DMS 273 (cell line): Measurements from ENCODE around the gene TCF12.
A peak's percentile ranks its signal among the peaks of the same experiment; 100 is the strongest.
"Not testable (repeated sequence)": the region's sequence is repeated elsewhere in the genome, so short reads cannot be mapped to it uniquely, and the experiment has no call there.

Source experiments
- DNase-seq: peaks from one replicate; lab custom pipeline; 2025; ENCODE audit not compliant: unreplicated experiment; lab: John Stamatoyannopoulos, UW

TCF12 gene

GRCh38 chr15:57089815-57090495, 171.5 kb downstream of the TCF12 start:
- no peak for DNase-seq

GRCh38 chr15:57090496-57090859, 172.0 kb downstream of the TCF12 start:
- peak; percentile 14 for DNase-seq

- DNase-seq = no peak
Observed at GRCh38 chr15:57091636-57092035, 173.2 kb downstream of the TCF12 start.

- DNase-seq = no peak
Observed at GRCh38 chr15:57092252-57092651, 173.8 kb downstream of the TCF12 start.

DNA sequence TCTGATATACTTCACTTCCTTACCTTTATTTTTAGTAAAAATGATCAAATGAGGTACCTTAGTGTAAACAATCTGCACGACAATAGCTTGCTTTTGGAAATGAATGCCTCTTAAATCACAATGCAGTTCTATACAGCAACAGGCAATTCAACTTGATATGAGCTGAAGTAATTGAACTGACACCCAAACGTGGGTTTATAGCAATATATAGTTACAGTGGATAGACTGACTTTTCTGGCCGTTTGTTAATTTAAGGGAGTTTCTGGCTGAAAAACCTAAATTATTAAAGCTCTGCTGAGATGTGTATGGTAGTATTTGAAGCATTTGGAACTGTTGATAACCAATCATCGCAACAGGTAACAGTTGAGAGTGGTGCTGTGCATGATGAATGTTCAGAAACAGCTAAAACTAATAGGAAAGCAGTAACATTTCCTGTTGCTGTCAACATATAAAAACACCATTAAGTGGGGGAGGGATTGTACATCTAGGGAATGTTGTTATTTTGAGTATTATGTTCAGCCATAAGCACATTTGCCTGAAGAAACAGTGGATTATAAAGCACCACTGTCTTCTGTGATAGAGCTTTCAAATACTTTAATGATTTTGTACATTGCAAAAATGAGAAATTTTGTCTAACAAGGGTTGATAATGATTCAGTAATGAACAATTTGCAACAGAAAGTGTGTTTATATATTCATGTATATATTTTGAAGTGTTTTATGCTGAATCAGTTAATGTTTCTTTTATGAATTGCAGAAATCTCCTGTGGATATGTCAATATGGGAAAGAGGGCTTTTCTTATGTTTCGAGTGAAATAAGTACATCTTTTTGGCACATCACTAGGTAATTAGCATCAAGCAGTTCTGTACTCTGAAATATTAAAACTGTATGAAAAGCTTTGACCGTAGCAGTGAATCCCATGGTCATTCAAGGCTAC, 176.1 kb downstream of the TCF12 start:
- DNase-seq = no peak

DNA sequence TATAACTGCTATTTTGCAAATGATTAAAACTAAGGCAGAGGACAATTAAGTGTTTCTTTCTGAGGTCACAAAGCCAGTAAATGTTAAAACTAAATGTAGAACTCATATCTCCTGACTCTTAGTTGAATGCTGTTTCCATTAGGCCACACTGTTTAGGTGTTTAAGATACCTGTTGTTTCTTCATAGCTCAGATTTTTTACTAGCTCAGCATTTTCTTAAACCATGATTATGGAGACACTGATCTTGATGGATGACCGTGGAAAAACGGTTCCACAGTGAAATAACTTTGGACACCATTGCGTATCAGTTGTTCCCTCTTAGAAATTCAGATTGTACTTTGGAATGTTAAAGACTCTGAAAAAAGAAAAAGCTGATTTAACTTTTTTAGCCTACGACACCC, 177.5 kb downstream of the TCF12 start:
- DNase-seq = no peak

- DNase-seq = no peak
Observed at GRCh38 chr15:57097246-57097645, 178.8 kb downstream of the TCF12 start.

DNA sequence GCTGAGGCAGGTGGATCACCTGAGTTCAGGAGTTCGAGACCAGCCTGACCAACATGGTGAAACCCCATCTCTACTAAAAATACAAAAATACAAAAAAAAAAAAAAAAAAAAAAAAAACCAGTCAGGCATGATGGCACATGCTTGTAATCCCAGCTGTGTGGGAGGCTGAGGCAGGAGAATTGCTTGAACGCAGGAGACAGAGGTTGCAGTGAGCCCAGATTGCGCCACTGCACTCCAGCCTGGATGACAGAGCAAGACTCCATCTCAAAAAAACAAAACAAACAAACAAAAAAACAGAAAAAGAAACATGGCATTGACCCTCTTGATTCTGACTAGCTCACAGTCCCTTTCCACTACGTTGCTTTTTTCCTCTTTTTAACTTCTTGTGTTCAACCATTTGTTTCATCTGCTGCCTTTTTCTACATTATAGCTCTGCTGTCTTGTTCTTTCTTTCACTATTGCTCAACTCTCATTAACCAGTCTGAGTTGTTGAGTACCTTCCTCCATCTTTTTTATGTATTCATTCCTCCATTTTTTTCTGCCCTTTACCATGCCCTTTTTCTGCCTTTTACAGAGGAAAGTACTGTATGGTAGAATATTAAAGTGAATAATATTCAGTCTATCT, 179.6 kb downstream of the TCF12 start:
- DNase-seq = not testable (repeated sequence)

DNA sequence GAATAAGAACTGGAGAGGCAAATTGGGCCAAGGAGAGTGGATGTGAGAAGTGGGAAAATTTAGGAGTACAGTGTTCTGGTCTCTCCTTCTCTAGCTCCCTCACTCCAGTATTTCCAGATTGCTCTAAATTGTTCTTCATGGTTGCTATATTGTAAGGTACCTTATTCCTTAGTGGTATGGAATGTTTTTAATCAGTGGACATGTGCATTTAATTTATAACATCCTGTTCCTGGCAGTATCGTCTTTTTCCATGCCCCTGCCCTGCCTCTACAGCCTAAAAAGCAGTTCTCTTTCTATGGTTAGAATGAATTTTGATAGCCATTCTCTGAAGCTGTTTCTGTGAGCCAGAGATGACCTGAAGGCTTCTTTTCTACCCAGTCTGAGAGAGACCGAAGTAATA, 180.5 kb downstream of the TCF12 start:
- no peak for DNase-seq

DNA sequence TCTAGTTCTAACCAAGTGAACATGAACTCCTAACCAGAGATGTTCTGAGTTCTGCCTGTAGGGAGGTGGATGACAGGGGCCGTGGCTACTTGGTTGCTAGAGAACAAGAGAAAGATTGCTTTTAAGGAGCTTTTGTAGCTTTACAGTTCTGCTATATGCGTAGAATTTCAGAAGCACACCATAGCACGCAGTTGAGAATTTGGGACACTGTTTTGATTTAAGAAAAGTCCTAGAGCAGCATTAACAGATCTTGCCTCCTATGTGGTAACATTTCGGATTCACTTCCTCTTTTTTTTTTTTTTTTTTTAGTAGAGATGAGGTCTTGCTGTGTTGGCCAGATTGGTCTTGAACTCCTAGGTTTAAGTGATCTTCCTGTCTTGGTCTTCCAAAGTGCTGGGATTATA, 181.7 kb downstream of the TCF12 start:
- no peak for DNase-seq

GRCh38 chr15:57102858-57103257, 184.4 kb downstream of the TCF12 start:
- DNase-seq = no peak

DNA sequence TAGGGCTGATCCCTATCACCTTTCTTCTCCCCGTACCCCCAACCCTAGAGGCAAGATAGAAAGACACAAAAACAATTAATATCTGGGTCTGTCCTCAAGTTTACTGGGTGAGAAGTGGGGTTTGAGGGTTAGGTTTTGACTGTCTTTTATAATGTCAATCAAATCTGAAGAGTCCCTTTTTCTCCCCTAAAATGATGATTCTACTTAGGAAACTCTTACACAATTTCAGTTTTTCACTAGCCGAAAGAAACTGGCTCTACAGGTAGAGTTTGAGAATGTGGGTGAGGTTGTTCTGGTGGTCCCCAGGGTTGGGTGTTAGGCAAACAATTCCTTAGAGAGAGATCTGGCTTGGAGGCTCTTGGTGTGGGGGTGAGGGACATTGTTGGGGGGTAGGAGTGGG, 189.9 kb downstream of the TCF12 start:
- no peak for DNase-seq

DNA sequence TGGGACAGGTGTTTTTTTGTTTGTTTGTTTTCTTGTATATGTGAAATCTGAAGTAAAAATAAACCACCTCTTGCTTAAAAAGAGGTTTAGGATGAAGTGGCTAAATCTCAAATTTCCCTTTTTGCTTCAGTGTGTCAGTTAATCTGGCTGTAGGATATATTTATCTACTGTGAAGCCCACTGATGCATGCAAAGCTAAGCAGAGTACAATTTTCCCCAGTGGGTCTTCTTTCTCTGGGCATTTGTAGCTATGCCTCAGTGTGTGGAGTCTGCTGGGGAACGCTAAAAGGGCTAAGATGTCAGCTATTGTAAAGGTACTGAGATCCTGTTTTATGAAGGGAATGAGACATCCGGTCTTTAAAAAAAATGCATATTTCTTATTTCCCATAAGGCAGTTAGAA, 190.6 kb downstream of the TCF12 start:
- no peak for DNase-seq

- no peak for DNase-seq
Observed at GRCh38 chr15:57111002-57111401, 192.6 kb downstream of the TCF12 start.

DNA sequence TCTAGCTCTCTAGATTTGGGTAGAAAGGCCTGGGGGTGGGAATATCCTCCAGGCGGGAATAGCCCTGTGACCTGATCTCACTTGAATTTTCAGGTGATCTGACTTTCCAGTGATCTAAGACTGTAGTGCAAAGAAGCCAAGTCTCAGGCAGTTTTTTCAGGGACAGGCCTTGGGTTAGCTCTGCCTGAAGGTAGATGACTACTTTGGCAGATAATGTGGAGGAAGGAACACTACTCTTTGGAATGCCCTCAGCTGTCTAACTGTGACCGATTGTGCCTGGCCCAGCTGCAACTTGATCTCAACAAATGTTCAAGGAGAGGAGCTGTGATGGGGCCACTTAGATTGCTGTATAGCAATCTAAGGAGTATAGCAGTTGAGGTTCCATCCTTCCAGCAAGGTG, 193.7 kb downstream of the TCF12 start:
- no peak for DNase-seq

DNA sequence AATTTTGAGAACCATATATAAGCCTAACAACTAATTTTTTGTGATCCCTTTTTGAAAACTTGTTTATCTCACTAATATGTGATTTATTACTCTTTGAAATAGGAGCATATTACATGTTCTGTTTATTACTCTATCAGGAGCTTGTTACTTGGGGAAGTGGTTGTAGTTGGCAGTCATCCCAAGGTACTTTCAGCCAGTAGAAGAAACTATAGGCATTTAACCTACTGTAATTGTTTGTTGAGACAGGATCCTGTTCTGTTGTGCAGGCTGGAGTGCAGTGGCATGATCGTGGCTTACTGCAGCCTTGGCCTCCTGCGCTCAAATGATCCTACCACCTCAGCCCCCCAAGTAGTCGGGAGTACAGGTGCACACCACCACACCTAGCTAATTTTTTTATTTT, 195.6 kb downstream of the TCF12 start:
- DNase-seq = no peak

- no peak for DNase-seq
Observed at GRCh38 chr15:57118013-57118799, 199.8 kb downstream of the TCF12 start.

DNA sequence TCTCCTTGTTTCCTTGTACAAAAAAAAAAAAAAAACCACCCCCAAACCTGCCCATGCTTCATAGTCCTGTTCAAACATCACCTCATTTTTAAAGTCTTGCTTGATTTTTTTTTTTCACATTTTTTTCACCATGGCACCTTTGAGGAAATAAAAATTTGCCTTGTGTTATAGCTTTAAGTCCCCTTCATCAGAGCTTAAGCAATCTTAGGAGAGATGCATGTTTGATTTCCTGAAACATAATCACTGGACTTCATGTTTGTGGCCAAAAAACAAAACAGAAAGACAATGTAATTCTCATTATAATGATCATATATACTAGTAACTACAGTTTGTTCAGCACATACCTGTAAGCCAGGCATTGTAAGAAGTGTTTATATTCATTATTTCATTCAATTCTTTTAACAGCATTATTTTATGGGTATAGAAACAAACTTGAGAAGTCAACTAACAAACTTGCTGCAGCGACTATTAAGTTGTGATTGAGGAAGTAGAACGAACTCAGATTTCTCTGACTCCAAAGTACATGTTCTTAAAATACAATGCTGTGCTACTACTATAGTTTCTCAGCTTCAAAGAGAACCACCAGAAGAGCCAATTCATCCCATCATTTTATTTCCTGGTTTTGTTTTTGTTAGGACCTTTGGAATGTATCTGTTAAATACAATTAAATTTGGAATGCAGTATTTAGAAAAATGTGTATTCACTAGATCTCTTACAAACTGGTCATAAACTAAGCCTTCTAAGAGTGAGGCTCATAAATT, 203.8 kb downstream of the TCF12 start:
- DNase-seq = no peak

GRCh38 chr15:57124036-57124435, 205.6 kb downstream of the TCF12 start:
- DNase-seq = no peak

- no peak for DNase-seq
Observed at GRCh38 chr15:57129064-57129463, 210.6 kb downstream of the TCF12 start.
